ENCODE measurements around the gene HFE. TPM values are rescaled to one million over a fixed set of nuclear protein-coding genes. Genes with fewer than 3 reads are reported as not detected.

HFE gene
- total RNA-seq, 4 donors from 2014 or later = 1.2 to 8.4 (median 6.2) TPM

DNA sequence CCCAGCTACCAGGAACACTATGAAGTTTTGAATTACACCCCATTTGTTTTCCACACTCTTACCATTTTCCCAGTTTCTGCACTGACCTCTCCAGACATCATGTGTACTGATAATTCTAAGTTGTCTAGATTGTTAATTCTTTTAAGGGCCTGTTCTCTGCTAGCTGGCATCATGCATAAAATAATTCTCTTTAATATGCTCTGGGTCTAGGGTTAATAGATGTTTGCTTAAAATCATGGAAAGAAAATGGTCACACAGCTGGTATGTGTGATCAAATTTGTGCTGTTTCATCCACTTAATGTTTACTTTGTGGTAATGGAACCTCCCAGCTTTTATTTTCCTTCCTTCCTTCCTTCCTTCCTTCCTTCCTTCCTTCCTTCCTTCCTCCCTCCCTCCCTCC is 49.1 kb downstream of the HFE start:
- Histone ChIP-seq H3K27ac (no peak overlapping the region), H3K27me3 (no peaks in the 10 kb centered on the region)

DNA sequence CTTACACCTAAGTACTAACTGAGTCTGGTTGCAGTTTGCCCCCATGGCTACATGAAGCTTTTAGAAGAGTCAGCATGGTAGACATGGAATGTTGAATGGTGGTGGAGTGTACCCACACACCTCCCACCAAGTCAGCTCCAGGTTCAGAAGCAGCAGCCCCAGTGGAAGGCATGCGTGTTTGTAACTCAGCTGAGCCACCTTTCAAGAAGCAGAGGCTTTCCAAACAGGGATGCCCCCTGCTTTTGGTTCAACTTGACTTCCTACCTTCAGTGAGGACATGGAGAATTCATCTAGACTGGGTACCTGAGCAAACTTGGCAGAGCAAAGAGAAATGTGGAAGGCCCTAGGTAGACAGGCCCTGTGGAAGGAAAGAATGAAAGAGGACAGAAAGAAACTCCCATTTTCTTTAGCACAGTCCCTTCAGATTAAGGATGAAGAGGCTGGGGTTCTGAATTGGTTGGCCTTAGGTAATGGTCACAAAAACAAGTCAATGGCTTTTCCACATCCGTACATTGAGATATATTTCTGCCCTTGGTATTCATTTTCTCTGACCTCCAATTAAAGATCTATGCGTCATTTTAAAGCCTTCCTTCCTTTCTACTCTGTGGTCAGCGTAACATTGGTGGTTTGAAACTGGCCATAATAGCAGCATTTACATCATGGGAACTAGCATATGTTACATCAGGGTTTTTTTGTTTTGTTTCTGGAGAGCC is 53.2 kb downstream of the HFE start:
- no peaks in the 10 kb centered on the region for H3K9me3 ChIP-seq
- no peaks in the 10 kb centered on the region for H3K27me3 ChIP-seq
- H3K4me1 ChIP-seq = no peaks in the 10 kb centered on the region
- intact Hi-C loops (cut with DNase I; ENCODE audit: low total_unique reads) = no loop called here
- DNase-seq = no peak
- H3K36me3 ChIP-seq = no peaks in the 10 kb centered on the region
- no peak overlapping the region for H3K4me3 ChIP-seq
- no peak overlapping the region for H3K27ac ChIP-seq
- no peak for TF ChIP-seq POLR2A (IDR thresholded peaks at IDR 0.05)
- TF ChIP-seq, protein P1, sequence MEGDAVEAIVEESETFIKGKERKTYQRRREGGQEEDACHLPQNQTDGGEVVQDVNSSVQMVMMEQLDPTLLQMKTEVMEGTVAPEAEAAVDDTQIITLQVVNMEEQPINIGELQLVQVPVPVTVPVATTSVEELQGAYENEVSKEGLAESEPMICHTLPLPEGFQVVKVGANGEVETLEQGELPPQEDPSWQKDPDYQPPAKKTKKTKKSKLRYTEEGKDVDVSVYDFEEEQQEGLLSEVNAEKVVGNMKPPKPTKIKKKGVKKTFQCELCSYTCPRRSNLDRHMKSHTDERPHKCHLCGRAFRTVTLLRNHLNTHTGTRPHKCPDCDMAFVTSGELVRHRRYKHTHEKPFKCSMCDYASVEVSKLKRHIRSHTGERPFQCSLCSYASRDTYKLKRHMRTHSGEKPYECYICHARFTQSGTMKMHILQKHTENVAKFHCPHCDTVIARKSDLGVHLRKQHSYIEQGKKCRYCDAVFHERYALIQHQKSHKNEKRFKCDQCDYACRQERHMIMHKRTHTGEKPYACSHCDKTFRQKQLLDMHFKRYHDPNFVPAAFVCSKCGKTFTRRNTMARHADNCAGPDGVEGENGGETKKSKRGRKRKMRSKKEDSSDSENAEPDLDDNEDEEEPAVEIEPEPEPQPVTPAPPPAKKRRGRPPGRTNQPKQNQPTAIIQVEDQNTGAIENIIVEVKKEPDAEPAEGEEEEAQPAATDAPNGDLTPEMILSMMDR (IDR thresholded peaks at IDR 0.05) = no peak

More for the DNA sequence above, 49.1 kb downstream of the HFE start:
- TF ChIP-seq POLR2A (IDR thresholded peaks at IDR 0.05) = no peak
- TF ChIP-seq, protein P1 (IDR thresholded peaks at IDR 0.05) = no peak
- no peak for DNase-seq
- Histone ChIP-seq H3K9me3 (no peaks in the 10 kb centered on the region), H3K4me1 (no peaks in the 10 kb centered on the region), H3K4me3 (no peak overlapping the region), H3K36me3 (no peaks in the 10 kb centered on the region)
- intact Hi-C loops (cut with DNase I; ENCODE audit: low total_unique reads) = no loop called here

DNA sequence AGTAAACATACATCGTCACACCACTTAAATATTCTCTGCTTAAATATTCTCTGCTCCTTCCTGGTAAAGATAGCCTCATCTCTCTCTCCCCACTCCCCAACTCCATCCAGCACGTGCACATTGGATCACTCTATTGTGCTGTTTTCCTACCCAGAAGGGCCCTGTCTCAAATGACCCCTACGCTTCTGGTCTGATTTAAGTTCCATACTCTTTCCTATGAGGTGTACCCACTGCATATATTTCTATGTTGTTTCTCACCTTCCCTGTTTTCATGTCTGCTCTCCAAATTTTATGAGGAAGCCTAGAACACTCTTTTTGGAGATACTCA is 53.7 kb downstream of the HFE start:
- H3K4me3 ChIP-seq = no peak overlapping the region
- DNase-seq = no peak
- H3K9me3 ChIP-seq = no peaks in the 10 kb centered on the region
- intact Hi-C loops (cut with DNase I; ENCODE audit: low total_unique reads) = no loop called here
- H3K4me1 ChIP-seq = no peaks in the 10 kb centered on the region
- H3K27me3 ChIP-seq = no peaks in the 10 kb centered on the region
- no peaks in the 10 kb centered on the region for H3K36me3 ChIP-seq
- TF ChIP-seq, protein P1 (IDR thresholded peaks at IDR 0.05) = no peak
- no peak for TF ChIP-seq POLR2A (IDR thresholded peaks at IDR 0.05)
- no peak overlapping the region for H3K27ac ChIP-seq

DNA sequence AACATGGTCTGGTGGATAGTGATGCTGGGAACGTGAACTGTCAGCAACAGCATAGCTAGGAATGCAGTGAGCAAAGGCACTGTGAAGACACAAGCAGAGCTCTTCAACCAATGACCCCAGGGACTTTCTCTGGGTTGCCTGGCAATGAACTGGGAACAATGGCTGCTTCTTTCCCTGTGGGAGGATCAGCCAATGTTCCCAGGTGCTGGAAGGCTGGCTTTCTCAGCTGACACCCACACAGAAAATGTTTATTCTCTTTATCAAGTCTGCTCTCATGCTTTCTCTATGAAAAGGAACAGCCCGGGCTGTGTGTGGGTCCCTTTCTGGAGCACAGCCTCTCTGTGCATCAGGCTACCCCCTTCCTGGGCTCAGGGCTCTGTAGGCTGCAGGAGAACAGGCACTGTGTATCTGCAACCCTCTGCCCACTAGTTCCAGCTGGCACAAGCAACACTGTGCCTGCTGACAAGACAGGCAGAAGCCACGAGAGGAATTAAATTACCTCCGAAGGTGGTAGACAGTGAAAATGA is 54.2 kb downstream of the HFE start:
- no peaks in the 10 kb centered on the region for H3K9me3 ChIP-seq
- no peaks in the 10 kb centered on the region for H3K4me1 ChIP-seq
- intact Hi-C loops (cut with DNase I; ENCODE audit: low total_unique reads) = no loop called here
- H3K4me3 ChIP-seq = no peak overlapping the region
- no peak overlapping the region for H3K27ac ChIP-seq
- TF ChIP-seq, protein P1 (IDR thresholded peaks at IDR 0.05) = no peak
- TF ChIP-seq POLR2A (IDR thresholded peaks at IDR 0.05) = no peak
- H3K36me3 ChIP-seq = no peaks in the 10 kb centered on the region
- H3K27me3 ChIP-seq = no peaks in the 10 kb centered on the region
- DNase-seq = no peak

DNA sequence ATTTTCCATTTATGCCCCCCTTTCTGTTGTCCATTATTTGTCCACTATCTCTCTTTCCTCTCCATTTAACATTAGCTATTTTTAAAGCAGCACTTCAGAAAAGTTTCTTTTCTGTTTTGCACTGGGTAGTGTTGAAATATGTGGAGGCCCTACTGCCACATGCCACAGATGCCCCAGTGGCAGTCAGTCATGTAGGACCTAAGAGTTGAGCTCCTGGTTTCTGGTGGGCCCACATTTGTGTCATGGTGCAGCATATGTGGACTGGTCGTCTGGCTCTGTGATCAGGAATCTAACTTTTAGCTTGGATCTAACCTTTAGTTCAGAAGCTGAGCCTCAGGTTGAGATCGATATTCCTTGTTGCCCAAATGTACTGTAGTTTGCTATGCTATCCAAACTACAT is 54.8 kb downstream of the HFE start:
- intact Hi-C loops (cut with DNase I; ENCODE audit: low total_unique reads) = no loop called here
- TF ChIP-seq, protein P1 (IDR thresholded peaks at IDR 0.05) = no peak
- no peak for TF ChIP-seq POLR2A (IDR thresholded peaks at IDR 0.05)
- no peaks in the 10 kb centered on the region for H3K4me1 ChIP-seq
- no peaks in the 10 kb centered on the region for H3K9me3 ChIP-seq
- no peaks in the 10 kb centered on the region for H3K36me3 ChIP-seq
- no peak overlapping the region for H3K4me3 ChIP-seq
- H3K27me3 ChIP-seq = no peaks in the 10 kb centered on the region
- H3K27ac ChIP-seq = no peak overlapping the region
- DNase-seq = no peak

Other genes starting within 250 kb of the HFE start
- gene SLC17A3, start 213.2 kb upstream of the HFE start, total RNA-seq = not detected
- not detected for gene SLC17A2, start 156.7 kb upstream of the HFE start, total RNA-seq
- gene TRIM38, start 124.6 kb upstream of the HFE start, total RNA-seq = 10 to 100 TPM in 3 of 4 donors, 1 to 10 TPM in 1; 9.1 to 18.5 (median 10.6) TPM